NCI-H748 (cell line): ENCODE results near the gene MYO16.

Experiments used
- DNase-seq: peaks from one replicate; lab custom pipeline; 2025; ENCODE audit not compliant: unreplicated experiment; lab: John Stamatoyannopoulos, UW

The MYO16 gene

GRCh38 chr13:109166804-109167203, 537.4 kb downstream of the MYO16 start:
- no peak for DNase-seq

GRCh38 chr13:109172136-109172535, 542.7 kb downstream of the MYO16 start:
- no peak for DNase-seq

- no peak for DNase-seq
Observed at GRCh38 chr13:109175666-109176065, 546.3 kb downstream of the MYO16 start.

DNA sequence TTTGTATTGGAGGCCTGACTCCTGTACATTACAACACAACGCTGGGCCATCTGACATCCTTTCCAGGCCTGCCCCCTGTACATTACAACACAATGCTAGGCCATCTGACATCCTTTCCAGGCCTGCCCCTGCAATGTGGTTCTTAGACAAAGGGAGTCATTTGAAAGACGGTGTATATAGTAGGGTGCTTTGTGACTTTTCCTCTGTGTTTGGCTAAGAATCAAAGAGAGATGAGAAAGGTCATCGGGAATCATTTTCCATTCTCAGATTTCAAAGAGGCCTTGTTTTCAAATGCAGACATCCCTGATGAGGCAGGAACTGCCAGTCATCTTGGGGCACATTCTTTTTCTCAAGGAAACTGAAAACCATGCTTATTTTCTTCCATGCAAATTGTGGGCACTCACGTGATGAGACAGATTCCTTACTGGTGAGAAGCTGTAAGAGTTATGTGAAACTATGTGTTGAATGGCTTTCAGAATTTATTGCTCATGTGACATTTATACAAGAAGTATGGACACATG, 551.6 kb downstream of the MYO16 start:
- no peak for DNase-seq

- no peak for DNase-seq
Observed at GRCh38 chr13:109182777-109183465, 553.5 kb downstream of the MYO16 start.

DNA sequence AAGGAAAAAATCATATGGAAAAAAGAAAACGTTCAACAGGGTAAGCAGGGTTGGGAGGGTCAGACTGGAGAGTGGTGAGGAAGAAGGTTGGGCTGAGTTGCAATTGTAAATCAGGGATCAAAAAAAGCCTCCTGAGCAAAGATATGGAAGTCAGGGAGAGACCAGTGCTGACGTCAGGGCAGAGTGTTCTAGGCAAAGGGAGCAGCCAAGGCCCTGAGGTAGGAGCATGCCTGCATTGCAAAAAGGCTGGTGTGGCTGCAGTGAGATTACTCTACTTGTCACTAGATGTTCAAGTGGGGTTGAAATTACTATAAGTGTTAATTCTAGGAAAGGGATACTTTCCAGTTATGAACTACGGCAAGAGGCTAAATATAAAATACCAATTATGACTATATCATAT, 562.0 kb downstream of the MYO16 start:
- no peak for DNase-seq

DNA sequence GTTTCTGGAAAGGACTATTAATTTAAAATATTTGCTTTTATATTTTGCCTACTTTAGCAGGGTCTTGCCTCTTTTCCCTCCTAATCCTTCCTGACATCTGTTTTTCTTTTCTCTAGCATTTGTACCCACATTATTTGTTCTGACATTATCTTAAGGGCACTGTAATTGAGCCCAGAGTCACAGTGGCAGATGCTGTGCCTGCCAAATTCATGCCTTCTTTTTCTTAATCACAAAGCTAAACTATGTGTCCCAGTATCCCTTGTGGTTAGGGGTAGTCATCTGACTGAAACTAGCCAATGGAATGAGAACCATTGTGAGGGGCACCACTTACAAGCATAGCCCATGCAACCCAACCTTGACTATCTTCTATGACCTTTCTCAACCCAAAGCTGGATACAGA, 562.9 kb downstream of the MYO16 start:
- DNase-seq, result no peak

GRCh38 chr13:109196948-109197347, 567.5 kb downstream of the MYO16 start:
- peak; percentile 27 for DNase-seq

DNA sequence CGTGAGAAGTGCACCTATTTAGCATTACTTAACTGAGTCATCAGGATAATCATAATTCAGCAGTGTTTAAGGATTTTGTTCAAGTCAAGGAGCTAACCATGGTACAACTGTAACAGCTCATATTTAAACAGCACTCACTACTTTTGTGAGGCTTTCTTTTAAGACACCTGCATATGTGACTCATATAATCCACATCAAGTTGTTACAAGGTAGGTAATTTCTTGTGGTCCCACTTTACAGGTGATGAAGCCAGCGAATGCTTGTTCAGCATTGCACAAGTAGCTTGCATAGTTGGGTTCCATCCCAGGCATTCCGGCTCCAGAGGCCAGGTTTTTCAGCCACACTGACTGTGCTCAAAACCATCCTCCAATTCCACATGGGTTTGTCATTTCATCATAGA, 569.2 kb downstream of the MYO16 start:
- DNase-seq, result no peak

GRCh38 chr13:109199280-109199679, 569.9 kb downstream of the MYO16 start:
- DNase-seq, result peak; percentile 70

- no peak for DNase-seq
Observed at GRCh38 chr13:109200556-109200955, 571.1 kb downstream of the MYO16 start.

DNA sequence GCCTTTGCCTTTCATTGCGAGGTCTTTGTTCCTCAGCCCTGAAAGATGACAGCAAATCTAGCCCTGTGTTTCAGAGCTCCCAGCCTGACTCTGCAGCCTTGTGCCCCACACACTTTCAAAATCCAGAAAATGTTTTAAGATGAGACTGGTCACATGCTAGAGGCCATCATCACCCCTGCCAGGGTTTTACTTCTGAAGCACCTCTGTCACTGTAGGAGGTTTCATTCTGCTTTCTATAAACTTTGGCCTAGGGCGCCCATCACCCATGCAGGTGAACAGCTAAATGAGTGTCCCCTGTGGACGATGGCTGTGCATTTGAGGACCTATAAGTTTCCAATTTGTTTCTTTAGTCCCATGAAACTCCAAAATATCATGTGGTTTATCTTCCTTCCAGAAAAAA, 574.2 kb downstream of the MYO16 start:
- DNase-seq, result no peak

DNA sequence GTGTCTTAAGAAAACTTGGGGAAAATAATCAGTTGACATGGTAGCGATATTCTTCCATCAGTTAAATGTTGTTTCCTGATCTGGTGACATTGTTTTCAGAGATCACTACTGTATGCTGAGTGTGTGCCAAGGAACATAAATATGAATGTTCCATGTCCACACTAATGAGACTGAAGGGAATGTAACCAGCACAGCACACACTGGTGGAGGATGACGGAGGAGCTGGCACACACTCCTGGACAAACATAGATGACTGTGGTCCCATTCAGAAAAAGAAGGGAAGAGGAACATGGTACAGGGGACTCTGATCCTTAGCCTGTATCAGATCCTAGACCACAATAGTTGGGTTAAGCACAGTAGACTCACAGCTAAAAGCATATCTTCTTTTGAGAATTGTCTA, 574.8 kb downstream of the MYO16 start:
- DNase-seq, result no peak

DNA sequence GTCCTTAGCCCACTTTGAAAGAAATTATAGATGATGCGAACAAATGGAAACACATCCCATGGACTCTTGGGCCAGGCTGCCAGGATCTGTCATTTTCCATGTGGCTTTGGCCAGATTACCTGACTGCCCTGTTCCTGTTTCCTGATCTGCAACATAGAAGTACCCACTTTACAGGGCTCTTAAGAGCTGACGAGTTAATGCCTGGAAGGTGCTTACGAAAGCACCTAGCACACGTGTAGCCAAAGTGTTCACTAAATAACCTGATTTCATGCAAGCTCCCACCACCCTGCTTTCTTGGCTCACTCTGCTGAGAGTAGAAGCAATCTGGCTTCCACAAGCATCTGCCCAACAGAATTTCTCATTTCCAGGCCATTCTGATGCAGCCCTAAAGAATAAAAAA, 575.2 kb downstream of the MYO16 start:
- no peak for DNase-seq

DNA sequence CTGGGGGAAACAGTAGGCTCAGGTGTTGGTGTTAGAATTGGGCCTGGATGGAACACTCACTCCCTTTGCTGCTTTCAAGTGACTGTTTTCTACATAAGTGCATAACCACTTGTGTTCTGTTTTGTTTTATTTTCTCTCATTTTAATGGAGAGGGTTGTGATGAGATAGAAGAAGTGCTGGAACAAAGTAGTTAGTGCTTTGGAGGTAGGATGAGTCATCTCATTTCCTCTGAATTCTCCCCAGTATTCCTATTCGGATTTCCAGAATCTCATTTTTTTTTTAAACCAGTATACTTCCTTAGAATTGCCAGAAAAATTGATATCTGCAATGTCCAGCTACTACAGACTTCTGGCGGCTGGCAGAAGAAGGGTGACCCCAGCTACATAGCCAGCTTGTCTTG, 575.9 kb downstream of the MYO16 start:
- no peak for DNase-seq

DNA sequence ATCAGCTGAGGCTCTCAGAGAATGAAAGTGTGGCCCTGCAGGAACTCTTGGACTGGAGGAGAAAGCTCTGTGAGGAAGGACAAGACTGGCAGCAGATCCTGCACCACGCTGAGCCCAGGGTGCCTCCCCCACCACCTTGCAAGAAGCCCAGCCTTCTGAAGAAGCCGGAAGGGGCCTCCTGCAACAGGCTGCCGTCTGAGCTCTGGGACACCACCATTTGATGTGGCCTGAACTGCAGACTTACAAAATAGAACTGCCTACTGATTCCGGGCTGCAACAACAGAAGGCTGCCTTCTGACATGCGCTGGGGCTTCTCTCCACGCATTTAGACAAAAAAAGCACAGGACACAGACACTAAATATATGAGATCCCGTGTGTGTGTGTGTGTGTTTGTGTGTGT, 577.2 kb downstream of the MYO16 start:
- DNase-seq, result no peak

- no peak for DNase-seq
Observed at GRCh38 chr13:109207622-109208021, 578.2 kb downstream of the MYO16 start.

- no peak for DNase-seq
Observed at GRCh38 chr13:109208522-109208921, 579.1 kb downstream of the MYO16 start.

GRCh38 chr13:109209526-109209925, 580.1 kb downstream of the MYO16 start:
- DNase-seq, result peak; percentile 95

GRCh38 chr13:109211616-109212015, 582.2 kb downstream of the MYO16 start:
- DNase-seq, result no peak

DNA sequence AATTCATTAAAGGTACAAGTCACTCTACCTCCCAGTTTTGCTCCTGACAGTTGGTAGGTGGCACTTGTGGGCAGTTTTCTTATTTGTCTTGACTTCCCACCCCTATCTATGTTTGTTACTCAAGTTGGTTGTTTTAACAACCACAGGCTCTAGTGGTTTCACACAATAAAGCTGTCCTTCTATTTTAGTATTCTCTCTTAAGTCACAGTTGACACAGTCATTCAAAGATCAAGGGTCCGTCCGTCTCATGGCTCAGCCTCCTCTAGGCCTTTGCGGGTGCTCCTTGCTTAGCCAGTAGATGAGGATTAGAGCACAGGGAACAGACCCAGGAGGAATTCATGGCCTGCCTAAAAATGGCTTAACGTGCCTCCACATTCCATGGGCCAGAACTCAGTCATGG, 583.2 kb downstream of the MYO16 start:
- DNase-seq, result no peak

- no peak for DNase-seq
Observed at GRCh38 chr13:109213714-109214113, 584.3 kb downstream of the MYO16 start.

DNA sequence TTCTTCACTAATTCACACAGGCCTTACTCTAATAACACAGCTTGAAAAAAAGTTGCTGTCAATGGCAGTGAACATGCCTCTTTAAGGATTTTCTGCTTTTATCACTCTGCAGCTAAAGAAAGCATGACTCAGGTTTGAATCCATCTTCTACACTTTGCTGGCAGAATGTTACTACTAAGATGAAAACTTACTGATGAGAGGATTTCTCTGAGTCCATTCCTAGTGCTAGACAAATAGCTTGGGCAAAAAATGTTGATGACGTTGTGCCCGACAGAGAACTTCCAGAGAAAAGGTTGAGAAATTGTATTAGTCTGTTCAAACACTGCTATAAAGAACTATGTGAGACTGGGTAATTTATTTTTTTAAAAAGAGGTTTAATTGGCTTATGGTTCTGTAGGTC, 585.0 kb downstream of the MYO16 start:
- no peak for DNase-seq
